ENCODE data around the gene SYT14.

Gene SYT14

DNA sequence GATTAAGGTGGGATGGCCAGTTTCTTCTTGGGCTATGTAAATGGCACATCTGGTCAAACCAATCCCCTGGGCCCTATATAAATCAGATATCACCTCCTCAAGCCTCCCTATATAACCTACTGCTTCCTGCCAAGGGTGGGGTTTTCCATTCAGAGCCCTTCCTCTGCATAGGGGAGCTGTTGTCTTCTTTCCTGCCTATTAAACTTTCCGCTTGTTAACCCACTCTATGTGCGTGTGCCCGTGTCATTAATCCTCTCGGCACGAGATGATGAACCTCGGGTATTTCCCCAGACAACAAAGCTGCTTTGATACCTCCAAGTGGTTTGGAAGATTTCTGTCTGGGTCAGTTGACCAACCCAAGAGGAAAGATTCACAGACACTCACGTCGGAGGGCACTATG lies 275.3 kb downstream of the SYT14 start:
- TF ChIP-seq, protein P1, sequence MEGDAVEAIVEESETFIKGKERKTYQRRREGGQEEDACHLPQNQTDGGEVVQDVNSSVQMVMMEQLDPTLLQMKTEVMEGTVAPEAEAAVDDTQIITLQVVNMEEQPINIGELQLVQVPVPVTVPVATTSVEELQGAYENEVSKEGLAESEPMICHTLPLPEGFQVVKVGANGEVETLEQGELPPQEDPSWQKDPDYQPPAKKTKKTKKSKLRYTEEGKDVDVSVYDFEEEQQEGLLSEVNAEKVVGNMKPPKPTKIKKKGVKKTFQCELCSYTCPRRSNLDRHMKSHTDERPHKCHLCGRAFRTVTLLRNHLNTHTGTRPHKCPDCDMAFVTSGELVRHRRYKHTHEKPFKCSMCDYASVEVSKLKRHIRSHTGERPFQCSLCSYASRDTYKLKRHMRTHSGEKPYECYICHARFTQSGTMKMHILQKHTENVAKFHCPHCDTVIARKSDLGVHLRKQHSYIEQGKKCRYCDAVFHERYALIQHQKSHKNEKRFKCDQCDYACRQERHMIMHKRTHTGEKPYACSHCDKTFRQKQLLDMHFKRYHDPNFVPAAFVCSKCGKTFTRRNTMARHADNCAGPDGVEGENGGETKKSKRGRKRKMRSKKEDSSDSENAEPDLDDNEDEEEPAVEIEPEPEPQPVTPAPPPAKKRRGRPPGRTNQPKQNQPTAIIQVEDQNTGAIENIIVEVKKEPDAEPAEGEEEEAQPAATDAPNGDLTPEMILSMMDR (IDR thresholded peaks at IDR 0.05; ENCODE audit: extremely low read depth, insufficient read depth, missing control alignments), result no peak
- in situ Hi-C loops (cut with MboI; ENCODE audit: low pct_unique_long_range_greater_than_20kb, low sequenced_read_pairs, unreplicated experiment), result no loop called here
- no peak for DNase-seq (ENCODE audit: low spot score)

DNA sequence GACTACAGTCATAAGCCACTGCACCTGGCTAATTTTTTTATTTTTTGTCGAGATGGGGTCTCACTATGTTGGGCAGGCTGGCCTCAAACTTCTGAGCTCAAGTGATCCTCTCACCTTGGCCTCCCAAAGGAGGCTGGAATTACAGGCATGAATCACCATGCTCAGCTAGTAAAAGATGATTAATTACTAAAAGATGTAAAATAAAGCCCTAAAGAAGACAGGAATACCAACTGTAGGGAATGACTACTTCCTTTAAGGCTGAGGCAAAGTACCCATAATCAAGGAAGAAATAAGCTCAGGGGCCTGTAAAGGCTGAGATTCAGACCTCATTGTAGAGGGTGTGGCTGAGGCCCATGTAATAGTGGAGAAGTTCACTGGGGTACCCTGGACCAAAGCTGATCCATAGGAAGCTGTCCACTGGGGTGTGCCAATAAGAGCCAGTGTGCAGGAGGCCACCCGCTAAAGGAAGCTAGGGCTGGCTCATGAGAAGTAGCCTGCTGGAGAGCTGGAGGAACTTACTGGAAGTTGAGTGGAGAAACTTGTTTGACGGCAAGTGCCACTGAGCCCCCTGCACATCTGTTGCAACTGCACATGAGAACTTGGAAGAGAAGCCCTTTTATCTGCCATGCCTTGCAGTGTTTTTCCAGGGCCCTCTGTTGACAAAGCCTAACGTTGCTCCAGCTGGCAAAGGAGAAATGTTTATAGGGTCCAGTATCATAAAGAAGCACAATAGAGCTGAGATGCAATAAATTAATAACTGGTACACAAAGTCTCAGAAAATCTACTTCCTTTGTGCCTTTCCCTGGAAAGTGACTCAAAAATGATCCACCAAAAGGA lies 276.8 kb downstream of the SYT14 start:
- TF ChIP-seq, protein P1 (IDR thresholded peaks at IDR 0.05; ENCODE audit: extremely low read depth, insufficient read depth, missing control alignments), result no peak
- in situ Hi-C loops (cut with MboI; ENCODE audit: low pct_unique_long_range_greater_than_20kb, low sequenced_read_pairs, unreplicated experiment), result no loop called here
- DNase-seq (ENCODE audit: low spot score), result no peak

DNA sequence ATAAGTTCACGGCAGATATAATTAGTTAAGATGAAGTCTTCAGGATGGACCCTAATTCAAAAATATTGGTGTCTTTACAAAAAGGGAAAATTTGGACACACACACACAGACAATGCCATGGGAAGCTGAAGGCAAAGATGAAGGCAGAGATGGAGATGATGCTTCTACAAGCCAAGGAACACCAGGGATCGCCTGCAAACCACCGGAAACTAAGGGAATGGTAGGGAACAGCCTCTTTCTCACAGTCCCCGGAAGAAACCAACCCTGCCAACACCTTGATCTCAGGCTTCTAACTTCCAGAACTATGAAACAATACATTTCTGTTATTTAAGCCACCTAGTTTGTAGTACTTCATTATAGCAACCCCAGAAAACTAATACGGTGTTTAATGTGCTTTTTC lies 279.5 kb downstream of the SYT14 start:
- no peak for DNase-seq (ENCODE audit: low spot score)
- TF ChIP-seq, protein P1 (IDR thresholded peaks at IDR 0.05; ENCODE audit: extremely low read depth, insufficient read depth, missing control alignments), result no peak

DNA sequence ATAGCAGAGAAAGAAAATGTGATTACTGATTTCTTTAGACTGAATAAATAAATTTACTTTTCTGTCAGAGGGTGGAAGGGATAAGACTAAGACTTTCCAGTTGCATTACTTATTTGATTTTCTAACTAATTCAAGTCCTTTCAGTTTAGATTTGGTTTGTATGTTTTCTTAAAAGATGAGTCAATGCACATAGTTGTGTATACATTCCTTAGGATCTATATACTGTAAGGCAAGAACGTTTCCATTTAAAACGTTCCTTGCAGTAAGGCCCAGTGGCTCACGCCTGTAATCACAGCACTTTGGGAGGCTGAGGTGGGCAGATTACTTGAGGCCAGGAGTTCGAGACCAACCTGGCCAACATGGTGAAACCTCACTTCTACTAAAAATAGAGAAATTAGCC lies 280.0 kb downstream of the SYT14 start:
- TF ChIP-seq, protein P1 (IDR thresholded peaks at IDR 0.05; ENCODE audit: extremely low read depth, insufficient read depth, missing control alignments), result no peak
- in situ Hi-C loops (cut with MboI; ENCODE audit: low pct_unique_long_range_greater_than_20kb, low sequenced_read_pairs, unreplicated experiment), result no loop called here
- DNase-seq (ENCODE audit: low spot score), result no peak

More for the DNA sequence above, 279.5 kb downstream of the SYT14 start:
- in situ Hi-C loops (cut with MboI; ENCODE audit: low pct_unique_long_range_greater_than_20kb, low sequenced_read_pairs, unreplicated experiment), result no loop called here
